RWPE2 (cell line): ENCODE results near the gene PEX16.
A peak's percentile ranks its signal among the peaks of the same experiment; 100 is the strongest.

Experiments
- ATAC-seq: fragments of 200-7000 bp; cut with Tn5 transposase; 3 replicates; pipeline ENCODE4 v1.9.1; 2021; ENCODE audit warnings: low read depth
- DNase-seq: peaks from one replicate; pipeline ENCODE4 v3.0.0-alpha.2; 2020; ENCODE audit warnings: low spot score
- H3K27ac ChIP-seq: fragments of 450-650 bp; 2 replicates; pipeline ENCODE4 v1.5.1; 2017; ENCODE audit warnings: mild to moderate bottlenecking; ENCODE audit not compliant: poor library complexity, severe bottlenecking
- H3K27me3 ChIP-seq: fragments of 250-450 bp; sonication (Bioruptor Pico); 2 replicates; pipeline ENCODE4 v1.5.1; 2021; ENCODE audit warnings: mild to moderate bottlenecking, moderate library complexity; ENCODE audit not compliant: insufficient read depth, poor library complexity, severe bottlenecking
- H3K36me3 ChIP-seq: fragments of 250-450 bp; sonication (Bioruptor Pico); 2 replicates; pipeline ENCODE4 v1.5.1; 2020; ENCODE audit warnings: low read depth, mild to moderate bottlenecking, moderate library complexity
- H3K4me1 ChIP-seq: fragments of 250-450 bp; sonication (Bioruptor Pico); 2 replicates; pipeline ENCODE4 v1.5.1; 2021; ENCODE audit warnings: mild to moderate bottlenecking, moderate library complexity; ENCODE audit not compliant: insufficient read depth, poor library complexity, severe bottlenecking
- H3K4me3 ChIP-seq: fragments of 250-450 bp; sonication (Bioruptor Pico); 2 replicates; pipeline ENCODE4 v1.5.1; 2021; ENCODE audit warnings: mild to moderate bottlenecking, moderate library complexity; ENCODE audit not compliant: severe bottlenecking
- H3K9me3 ChIP-seq: fragments of 250-450 bp; sonication (Bioruptor Pico); 2 replicates; pipeline ENCODE4 v1.5.1; 2021; ENCODE audit warnings: mild to moderate bottlenecking, moderate library complexity; ENCODE audit not compliant: severe bottlenecking
- TF ChIP-seq, protein P1 (sequence below): fragments of 450-650 bp; IDR thresholded peaks from one replicate; pipeline ENCODE4 v1.5.1; 2017; ENCODE audit warnings: mild to moderate bottlenecking, moderate library complexity; ENCODE audit not compliant: poor library complexity, severe bottlenecking

The PEX16 gene

DNA sequence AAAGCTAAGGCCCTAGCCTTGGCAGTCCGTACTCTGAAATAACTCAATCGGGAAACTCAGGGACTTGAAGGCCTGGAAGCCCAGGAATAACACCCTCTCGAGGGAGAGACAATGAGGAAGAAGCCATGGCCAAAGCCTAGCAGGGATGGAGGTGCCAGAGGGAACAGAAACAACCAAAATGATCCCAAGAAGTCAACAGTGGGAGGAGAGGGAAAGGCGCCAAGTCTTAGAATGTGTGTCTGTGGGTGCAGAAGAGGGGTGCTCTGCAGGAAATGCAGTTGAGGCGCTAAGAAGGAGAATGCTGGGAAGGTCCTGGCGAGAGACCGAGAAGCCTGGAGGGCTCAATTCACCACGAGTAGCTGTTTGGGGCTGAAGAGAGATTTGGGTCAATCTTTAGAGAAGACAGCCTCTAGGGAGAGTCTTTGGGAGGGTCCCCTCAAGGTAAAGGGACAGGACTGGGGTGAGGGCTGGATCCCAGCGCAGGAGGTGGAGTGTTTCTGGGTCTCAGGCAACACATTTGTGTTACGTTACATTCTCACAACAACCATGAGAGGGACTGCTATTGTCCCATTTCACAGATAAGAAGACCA, 33.0 kb downstream of the PEX16 start:
- H3K4me3 ChIP-seq: peak overlapping the region; percentile 71
- no peaks in the 10 kb centered on the region for H3K27me3 ChIP-seq
- peaks cover 6% of the 10 kb centered on the region; the same call in 1 of the 2 replicates for H3K36me3 ChIP-seq
- ATAC-seq (no peak), DNase-seq (no peak)
- no peak overlapping the region for H3K27ac ChIP-seq
- H3K4me1 ChIP-seq: peaks cover 9% of the 10 kb centered on the region
- TF ChIP-seq, protein P1, sequence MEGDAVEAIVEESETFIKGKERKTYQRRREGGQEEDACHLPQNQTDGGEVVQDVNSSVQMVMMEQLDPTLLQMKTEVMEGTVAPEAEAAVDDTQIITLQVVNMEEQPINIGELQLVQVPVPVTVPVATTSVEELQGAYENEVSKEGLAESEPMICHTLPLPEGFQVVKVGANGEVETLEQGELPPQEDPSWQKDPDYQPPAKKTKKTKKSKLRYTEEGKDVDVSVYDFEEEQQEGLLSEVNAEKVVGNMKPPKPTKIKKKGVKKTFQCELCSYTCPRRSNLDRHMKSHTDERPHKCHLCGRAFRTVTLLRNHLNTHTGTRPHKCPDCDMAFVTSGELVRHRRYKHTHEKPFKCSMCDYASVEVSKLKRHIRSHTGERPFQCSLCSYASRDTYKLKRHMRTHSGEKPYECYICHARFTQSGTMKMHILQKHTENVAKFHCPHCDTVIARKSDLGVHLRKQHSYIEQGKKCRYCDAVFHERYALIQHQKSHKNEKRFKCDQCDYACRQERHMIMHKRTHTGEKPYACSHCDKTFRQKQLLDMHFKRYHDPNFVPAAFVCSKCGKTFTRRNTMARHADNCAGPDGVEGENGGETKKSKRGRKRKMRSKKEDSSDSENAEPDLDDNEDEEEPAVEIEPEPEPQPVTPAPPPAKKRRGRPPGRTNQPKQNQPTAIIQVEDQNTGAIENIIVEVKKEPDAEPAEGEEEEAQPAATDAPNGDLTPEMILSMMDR: no peak
- no peaks in the 10 kb centered on the region for H3K9me3 ChIP-seq

DNA sequence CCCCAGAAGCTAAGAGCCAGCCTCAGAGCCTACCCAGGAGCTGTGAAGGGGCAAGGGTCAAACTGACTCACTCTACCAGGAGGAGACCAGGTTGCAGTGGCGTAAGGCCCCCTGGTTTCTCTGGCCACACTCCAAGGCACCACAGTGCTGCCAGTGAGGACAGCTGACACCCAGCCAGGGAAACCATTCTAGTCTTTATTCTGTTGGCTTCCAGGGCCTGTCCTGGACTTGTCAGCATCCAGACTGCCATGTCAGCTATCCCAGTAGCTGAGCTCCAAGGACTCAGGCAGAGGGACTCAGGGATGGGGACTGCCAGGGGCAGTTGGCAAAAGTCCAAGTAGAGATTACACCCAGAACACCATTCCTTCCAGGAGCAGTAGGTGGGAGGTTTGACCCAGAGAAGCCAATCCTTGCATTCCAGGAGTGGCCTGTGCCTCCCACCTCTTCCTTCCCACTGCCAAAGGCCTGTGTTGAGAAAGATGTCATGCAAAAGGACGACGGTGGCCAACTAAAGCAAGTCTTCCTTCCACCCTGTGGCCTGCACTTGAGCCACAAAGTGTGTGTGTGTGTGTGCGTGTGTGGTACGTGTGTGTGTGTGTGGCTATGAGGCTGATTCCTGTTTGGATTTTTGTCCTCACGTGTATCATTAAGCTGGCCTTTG, 35.8 kb downstream of the PEX16 start:
- ATAC-seq (no peak), DNase-seq (no peak)
- no peak overlapping the region for H3K27ac ChIP-seq
- H3K9me3 ChIP-seq: no peaks in the 10 kb centered on the region
- no peaks in the 10 kb centered on the region for H3K27me3 ChIP-seq
- TF ChIP-seq, protein P1: no peak
- peaks cover 9% of the 10 kb centered on the region for H3K4me1 ChIP-seq
- H3K4me3 ChIP-seq: no peak overlapping the region
- H3K36me3 ChIP-seq: peaks cover 15% of the 10 kb centered on the region

DNA sequence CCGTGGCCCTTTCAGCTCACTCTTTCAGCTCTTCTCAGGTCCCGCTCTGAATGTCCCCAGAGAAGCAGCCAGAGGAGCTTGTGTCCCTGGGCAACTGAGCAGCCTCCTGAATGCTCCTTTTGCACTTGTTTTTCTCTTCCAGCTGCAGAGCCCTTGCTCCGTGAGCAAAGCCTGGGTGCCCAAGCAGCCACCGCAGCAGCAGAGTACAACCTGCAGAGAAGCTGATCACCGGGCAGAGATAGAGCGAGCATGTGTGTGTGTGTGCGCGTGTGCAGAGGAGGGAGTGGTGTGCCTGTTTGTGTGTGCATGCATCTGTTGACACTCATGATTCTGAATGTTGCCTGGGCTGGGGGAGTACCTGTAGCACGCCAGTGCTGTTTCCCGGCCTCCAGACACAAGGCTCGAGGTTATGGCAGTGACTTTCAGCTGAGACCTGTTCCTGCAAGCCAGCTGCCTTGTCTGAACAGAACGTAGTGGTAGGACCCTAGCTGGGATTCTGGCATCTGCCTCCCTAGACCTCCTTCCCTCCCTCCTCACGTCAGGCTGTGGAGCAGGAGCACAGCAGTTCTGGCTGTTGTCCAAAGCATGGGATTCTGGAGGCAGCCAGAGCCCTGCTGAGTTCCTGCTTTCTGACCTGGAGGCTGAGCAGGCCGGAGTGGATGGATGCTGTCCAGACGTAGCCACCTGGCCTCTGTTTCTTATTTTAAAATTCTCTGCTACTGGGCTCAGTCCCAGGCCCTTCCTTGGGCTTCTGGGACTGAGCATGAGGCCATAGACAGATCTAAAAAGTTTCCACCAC, 36.7 kb downstream of the PEX16 start:
- Histone ChIP-seq H3K27me3 (no peaks in the 10 kb centered on the region), H3K9me3 (no peaks in the 10 kb centered on the region), H3K36me3 (peaks cover 15% of the 10 kb centered on the region), H3K27ac (peak overlapping the region; percentile 58), H3K4me1 (peaks cover 9% of the 10 kb centered on the region), H3K4me3 (no peak overlapping the region)
- DNase-seq: no peak
- no peak for ATAC-seq
- TF ChIP-seq, protein P1: no peak

DNA sequence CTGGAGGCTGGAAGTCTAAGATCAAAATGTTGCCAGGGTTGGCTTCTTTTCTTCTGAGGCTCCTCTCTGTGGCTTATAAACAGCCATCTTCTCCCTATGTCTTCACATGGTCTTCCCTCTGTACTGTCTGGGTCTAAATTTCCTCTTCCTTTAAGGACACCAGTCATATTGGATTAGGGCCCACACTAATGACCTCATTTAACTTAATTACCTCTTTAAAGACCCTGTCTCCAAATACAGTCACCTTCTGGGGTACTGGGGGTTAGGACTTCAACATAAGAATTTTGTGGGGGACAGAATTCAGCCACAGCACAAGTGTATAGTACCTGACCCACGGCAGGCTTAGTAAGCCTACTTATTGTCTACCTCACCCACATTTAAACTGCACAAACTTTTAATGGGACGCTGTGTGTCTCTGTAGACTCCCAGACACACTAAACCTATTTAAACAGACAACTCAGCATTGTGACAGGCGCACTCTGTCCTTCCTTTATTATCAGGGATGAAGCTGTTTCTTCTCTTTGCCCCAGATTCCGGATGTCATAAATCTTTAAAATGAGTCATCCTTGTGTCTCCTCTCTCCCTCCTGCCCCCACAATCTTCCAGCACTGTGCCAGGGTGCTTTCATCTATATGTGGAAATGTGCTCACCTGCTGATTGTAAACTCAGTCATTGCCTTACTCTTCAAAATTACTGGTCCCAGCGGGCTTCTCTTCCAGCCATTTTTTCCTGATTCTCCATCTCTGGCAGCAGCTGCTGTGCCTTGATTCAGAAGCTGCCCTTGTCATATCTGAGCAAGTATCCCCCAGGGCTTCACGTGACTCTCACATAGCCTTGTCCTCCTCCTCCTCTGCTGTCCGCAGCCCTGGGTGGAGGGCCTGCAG, 37.6 kb downstream of the PEX16 start:
- no peak for DNase-seq

More for the DNA sequence above, 37.6 kb downstream of the PEX16 start:
- TF ChIP-seq, protein P1: no peak
- peak; percentile 83 for ATAC-seq
- H3K36me3 ChIP-seq: peaks cover 15% of the 10 kb centered on the region
- peaks cover 9% of the 10 kb centered on the region for H3K4me1 ChIP-seq
- peak overlapping the region; percentile 58 for H3K27ac ChIP-seq
- no peaks in the 10 kb centered on the region for H3K9me3 ChIP-seq
- no peak overlapping the region for H3K4me3 ChIP-seq
- H3K27me3 ChIP-seq: no peaks in the 10 kb centered on the region
